IPS-NIHi11 (cell line): ENCODE measurements around the gene LMO4.

Experiments used
- DNase-seq: peaks from one replicate; pipeline ENCODE4 v3.0.0; 2012; ENCODE audit warnings: mixed read lengths, low spot score

Gene LMO4, protein sequence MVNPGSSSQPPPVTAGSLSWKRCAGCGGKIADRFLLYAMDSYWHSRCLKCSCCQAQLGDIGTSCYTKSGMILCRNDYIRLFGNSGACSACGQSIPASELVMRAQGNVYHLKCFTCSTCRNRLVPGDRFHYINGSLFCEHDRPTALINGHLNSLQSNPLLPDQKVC

GRCh38 chr1:87328272-87329050 is at the start of gene LMO4:
LMO4 (plus strand) TSS chr1:87328880; CDS start chr1:87332016, 3,136 bp downstream.
- DNase-seq = peak; percentile 85

DNA sequence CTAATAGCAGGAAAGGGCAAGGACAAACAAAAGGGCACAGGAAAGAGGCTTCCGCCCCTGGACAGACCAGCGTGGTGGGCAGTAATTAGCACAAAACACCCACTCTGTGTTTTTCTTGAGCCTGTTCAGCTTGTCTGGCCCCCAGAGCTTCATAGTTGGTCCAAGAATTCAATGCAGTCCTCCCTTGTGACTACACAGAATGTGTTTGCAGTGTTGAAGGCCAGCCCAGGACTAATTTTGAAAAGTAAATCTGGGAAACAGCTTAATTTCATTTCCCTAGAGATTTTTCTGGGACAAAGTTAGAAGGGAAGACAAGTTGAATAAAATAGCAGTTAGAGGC is 49.2 kb upstream of the LMO4 start:
- DNase-seq = no peak

DNA sequence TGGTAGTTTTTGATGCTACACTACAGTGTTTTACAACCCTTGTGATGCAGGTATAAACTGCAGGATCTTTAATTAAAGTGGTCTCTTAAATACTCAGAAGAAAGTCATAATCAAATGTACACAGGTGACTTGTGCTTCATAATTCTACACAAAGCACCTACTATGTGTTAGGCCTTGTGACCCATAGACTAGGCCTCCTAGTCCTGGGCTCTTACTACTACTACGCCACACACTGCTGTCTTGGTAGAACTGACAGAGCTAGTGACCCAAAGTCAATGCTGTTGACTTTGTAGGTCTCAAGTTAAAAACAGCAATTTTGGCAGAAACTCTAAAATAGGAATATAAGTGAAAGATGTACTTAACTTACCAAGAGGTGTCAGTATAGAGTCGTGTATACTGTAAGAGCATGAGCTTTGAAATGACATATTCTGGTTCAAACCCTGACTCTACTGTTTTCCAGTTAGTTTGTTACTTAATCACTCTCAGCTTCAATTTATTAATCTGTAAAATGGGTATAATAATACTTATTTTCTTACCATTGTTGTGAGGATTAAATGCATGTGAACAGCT is 48.6 kb upstream of the LMO4 start:
- DNase-seq = no peak

DNA sequence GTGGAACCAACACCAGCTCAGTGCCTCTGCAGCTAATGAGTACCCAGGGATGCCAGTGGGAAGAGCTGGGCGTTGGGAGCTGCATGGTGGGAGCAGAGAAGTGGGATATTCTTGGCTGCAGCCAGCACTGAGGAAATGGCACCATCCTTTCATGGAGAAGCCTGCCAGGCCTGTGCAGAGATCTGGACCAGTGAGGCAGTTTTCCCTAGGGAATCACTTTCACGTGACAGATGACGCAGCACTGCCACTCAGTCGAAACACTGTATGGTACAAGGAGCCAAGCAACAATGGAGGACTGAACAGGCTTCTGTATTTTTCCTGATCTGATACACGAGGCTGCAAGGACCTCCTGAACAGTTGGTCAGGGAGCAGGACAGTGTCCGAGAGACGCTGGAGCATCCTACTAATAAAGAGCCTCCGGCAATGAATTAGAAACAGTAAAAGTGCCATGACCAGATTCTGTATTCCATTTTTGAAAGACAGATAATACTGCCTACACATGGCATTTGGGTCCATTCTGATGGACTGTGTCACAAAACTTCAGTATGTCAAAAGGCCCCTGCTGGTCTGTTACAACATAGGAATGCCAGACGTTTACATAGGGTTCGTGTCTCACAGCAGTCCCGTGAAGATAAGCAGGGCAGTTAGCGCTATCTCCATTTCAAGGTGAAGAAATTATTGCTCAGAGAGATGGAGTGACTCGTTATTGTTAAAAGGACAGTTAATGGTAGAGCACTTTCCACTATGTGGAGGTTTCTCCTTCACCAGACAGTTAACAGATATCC is 44.0 kb upstream of the LMO4 start:
- no peak for DNase-seq

- no peak for DNase-seq
These were observed 37.6 kb upstream of the LMO4 start for GRCh38 chr1:87291107-87291506.

GRCh38 chr1:87292684-87293493 is 35.8 kb upstream of the LMO4 start:
- peak; percentile 64 for DNase-seq

GRCh38 chr1:87294633-87295032 is 34.0 kb upstream of the LMO4 start:
- DNase-seq = no peak

DNA sequence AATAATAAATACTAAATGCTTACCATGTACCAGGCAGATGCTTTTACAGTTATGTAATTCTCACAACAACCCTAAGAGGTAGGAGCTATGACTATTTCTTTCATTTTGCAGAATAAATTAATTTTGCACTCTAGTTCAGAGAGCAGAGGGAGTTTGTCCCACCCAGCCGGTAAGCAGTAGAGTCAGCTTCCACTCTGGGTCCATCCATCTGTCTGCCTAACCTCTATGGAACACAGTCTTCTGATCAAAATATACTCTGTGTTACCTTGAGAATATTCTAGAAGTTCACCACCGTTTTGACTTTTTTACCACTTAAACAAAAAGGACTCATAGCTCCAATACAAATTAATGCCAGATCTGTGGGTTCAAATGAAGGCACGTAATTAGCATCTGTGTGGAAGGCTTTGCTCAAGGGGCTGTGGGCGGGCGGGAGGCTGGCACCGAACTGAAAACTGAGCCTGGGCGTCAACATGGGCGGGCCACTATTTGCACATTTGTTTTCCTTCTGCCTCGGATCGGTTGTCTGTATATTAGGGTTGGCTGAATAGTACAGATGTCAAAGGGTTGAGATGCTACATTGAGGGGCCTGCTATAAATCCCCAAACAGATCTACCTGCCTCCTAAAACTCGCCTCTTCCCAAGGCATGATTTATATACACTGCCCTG is 33.1 kb upstream of the LMO4 start:
- peak; percentile 23 for DNase-seq

DNA sequence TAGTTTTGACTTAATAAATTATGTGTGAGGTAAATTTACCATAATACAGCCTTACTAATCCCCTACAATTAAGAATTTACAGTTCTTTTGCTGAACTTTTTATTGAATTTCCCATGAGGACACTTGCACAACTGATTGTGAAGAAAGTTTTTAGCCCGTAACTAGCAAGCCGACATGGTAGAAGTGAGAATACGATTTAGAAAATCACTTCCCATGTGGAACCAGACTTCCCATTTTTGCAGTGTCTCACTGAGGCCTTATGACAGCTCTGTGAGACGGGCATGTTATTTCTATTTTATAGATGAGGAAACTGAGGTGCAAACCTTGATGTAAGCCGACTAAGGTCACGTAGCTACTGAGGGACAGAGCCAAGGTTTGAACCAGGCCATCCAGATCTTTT is 32.5 kb upstream of the LMO4 start:
- no peak for DNase-seq

DNA sequence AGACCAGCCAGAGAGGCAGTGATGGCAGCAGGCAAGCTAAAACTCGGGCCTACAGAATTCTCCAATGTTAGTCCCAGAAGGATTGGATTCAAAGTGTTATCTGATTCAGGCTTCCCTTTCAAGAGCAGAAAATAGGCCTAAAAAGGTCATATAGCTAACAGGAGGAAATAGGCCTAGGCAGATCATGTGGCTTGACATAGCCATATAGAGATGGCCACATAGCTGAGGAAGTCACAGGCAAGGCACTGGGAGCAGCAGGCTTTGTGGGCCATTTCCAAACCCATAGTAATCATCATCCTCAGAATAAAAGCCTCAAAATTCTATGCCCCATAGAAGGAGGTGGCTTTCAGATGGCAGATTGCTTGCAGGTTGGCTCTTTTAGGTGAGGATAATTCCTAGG is 29.0 kb upstream of the LMO4 start:
- no peak for DNase-seq

DNA sequence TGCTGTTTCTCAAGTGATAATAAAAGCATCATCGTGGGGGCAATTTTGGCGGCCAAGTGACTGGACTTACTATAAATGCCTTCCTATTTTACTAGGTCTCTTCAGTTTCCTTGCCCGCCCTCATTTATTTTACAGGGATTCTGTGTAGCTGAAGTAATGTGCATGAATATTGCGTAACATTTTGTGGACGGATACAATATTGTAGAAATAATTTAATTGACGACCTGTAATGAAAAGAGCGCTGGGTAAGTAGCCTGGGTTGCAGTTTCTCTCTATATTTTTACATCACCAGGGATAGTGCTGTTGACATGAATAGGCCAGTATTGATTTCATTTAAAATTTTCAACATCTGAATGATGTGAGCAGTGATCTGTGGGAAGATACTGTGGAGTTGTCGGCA is 28.1 kb upstream of the LMO4 start:
- no peak for DNase-seq

DNA sequence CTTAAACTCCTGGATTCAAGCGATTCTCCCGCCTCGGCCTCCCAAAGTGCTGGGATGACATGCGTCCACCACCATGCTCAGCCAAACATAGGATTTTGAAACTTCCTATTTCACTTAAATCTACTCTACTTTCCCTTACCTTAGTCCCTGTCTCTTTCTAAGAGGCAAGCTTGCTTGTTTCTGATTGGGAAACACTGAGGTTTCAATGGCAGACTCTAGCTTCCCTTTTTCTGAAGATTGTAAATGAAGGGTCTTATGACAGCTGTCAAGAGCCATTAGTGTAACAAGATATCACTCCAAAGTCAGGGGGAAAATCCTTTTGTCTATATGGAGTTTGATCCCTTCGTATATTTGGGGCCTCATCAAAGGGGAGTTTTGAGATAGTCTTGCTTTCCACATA is 23.5 kb upstream of the LMO4 start:
- DNase-seq = no peak

DNA sequence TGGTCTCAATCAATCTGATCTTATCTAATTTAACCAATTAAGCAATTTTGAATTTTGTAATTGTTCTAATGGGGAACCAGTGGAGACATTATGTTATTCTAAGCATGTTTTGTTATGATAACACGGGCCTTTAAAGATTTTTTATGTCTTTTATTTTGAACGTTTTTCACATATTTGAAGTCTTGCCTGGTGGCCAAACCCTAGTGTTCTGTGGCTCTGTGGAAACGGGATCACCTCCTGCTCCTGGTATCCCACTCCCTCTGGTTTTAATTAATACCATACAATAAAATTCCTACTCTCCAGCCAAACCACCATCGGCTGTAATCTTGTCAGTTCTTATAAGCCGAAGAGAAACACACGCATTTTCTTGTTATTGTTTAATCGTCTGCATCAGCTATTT is 22.9 kb upstream of the LMO4 start:
- no peak for DNase-seq

GRCh38 chr1:87307306-87307705 is 21.4 kb upstream of the LMO4 start:
- no peak for DNase-seq

GRCh38 chr1:87307931-87308330 is 20.7 kb upstream of the LMO4 start:
- no peak for DNase-seq

- DNase-seq = no peak
These were observed 14.6 kb upstream of the LMO4 start for GRCh38 chr1:87314091-87314490.

GRCh38 chr1:87318056-87318650 is 10.5 kb upstream of the LMO4 start:
- no peak for DNase-seq

- no peak for DNase-seq
These were observed 9.9 kb upstream of the LMO4 start for GRCh38 chr1:87318806-87319205.

DNA sequence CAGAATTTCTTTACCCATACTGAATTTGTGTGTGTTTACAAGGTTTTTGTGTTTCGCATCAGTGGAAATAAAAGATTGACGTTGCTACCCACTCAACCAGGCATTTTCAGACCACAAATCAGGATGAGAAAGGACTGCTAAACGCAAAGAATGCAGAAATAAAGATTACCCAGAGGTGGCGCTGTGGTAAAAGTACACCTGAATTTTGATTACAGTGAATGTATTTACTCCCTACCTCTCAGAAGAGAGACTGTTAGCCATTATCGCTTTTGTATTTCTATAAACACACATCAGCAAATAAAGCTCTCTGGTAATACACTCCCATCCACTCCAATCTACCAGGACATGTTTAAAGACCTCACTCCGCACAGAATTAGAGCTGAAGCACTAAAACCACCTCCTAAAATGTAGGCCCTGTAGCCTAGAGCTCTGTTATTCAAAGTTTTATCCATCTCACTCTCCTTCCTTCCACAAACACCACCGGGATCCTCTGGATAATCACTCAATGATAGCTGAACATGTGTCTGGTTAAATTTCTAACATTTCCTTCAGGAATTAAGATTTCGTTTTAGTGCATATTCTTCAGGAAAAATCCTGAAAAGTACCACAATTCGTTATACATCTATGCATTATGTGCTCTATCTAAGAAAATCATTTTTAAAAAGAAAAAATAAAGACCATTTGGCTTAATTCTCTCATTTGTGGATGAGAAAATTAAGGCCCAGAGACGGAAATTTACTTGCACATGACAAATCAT is 2.5 kb upstream of the LMO4 start:
- DNase-seq = peak; percentile 32
